GM23338 (cell line): ENCODE measurements around the gene DST. TPM values are rescaled to one million over a fixed set of nuclear protein-coding genes. Genes with fewer than 3 reads are reported as not detected.

Source experiments
- ATAC-seq: fragments of 200-7000 bp; cut with Tn5 transposase; 3 replicates; pipeline ENCODE4 v1.9.1; 2020
- DNase-seq: peaks from one replicate; pipeline ENCODE4 v3.0.0-alpha.2; 2015; ENCODE audit warnings: low spot score
- H2AFZ ChIP-seq: fragments of 200-600 bp; sonication (generic); 2 replicates; pipeline ENCODE4 v1.8.0; 2016; ENCODE audit warnings: antibody characterized with exemption, mild to moderate bottlenecking, moderate library complexity
- H3F3A ChIP-seq: fragments of 200-600 bp; sonication (generic); replicated peaks from 2 replicates; pipeline ENCODE4 v1.8.0; 2017; ENCODE audit warnings: antibody characterized with exemption, mixed run types, low read depth
- H3K27ac ChIP-seq: fragments of 200-600 bp; sonication (generic); 2 replicates; pipeline ENCODE4 v1.6.1; 2016; ENCODE audit warnings: low read depth
- H3K27me3 ChIP-seq: fragments of 200-600 bp; sonication (generic); 2 replicates; pipeline ENCODE4 v1.8.0; 2016; ENCODE audit warnings: mild to moderate bottlenecking, mixed run types, moderate library complexity; ENCODE audit not compliant: insufficient read depth
- H3K36me3 ChIP-seq: fragments of 200-600 bp; sonication (generic); 2 replicates; pipeline ENCODE4 v1.8.0; 2016; ENCODE audit warnings: mild to moderate bottlenecking; ENCODE audit not compliant: insufficient read depth
- H3K4me1 ChIP-seq: fragments of 200-600 bp; sonication (generic); 2 replicates; pipeline ENCODE4 v1.8.0; 2016; ENCODE audit warnings: mild to moderate bottlenecking, moderate library complexity; ENCODE audit not compliant: insufficient read depth
- H3K4me2 ChIP-seq: fragments of 200-600 bp; sonication (generic); 2 replicates; pipeline ENCODE4 v1.7.1; 2017; ENCODE audit warnings: mixed run types
- H3K4me3 ChIP-seq: fragments of 200-600 bp; sonication (generic); 2 replicates; pipeline ENCODE4 v1.6.1; 2016; ENCODE audit warnings: mixed run types
- H3K79me2 ChIP-seq: fragments of 200-600 bp; sonication (generic); replicated peaks from 2 replicates; pipeline ENCODE4 v1.8.0; 2017; ENCODE audit warnings: mild to moderate bottlenecking; ENCODE audit not compliant: insufficient read depth
- H3K9me2 ChIP-seq: fragments of 200-600 bp; sonication (generic); 2 replicates; pipeline ENCODE4 v1.8.0; 2017; ENCODE audit not compliant: insufficient read depth
- H4K20me1 ChIP-seq: fragments of 200-600 bp; sonication (generic); replicated peaks from 2 replicates; pipeline ENCODE4 v1.8.0; 2017; ENCODE audit warnings: mild to moderate bottlenecking; ENCODE audit not compliant: insufficient read depth
- H3K27ac Mint-ChIP-seq: 2 replicates; pipeline ENCODE4 v1.8.0; 2020; ENCODE audit warnings: inconsistent platforms, mild to moderate bottlenecking, moderate library complexity, mixed read lengths
- H3K27me3 Mint-ChIP-seq: 3 replicates; pipeline ENCODE4 v1.8.0; 2022; ENCODE audit warnings: low read depth, mild to moderate bottlenecking, moderate library complexity, mixed read lengths, inconsistent platforms; ENCODE audit not compliant: insufficient read depth, poor library complexity
- H3K36me3 Mint-ChIP-seq: 3 replicates; pipeline ENCODE4 v1.8.0; 2021; ENCODE audit warnings: low read depth, mild to moderate bottlenecking, inconsistent platforms, moderate library complexity, mixed read lengths
- H3K4me1 Mint-ChIP-seq: 3 replicates; pipeline ENCODE4 v1.8.0; 2020; ENCODE audit warnings: mild to moderate bottlenecking, inconsistent platforms, mixed read lengths
- H3K4me3 Mint-ChIP-seq: 3 replicates; pipeline ENCODE4 v1.8.0; 2021; ENCODE audit warnings: moderate library complexity, mild to moderate bottlenecking, inconsistent platforms, mixed read lengths
- H3K9me3 Mint-ChIP-seq: 3 replicates; pipeline ENCODE4 v1.8.0; 2020; ENCODE audit warnings: moderate library complexity, mild to moderate bottlenecking, inconsistent platforms, mixed read lengths
- CREB1 ChIP-seq: fragments of 250-450 bp; sonication (Bioruptor Pico); IDR thresholded peaks from 2 replicates; pipeline ENCODE4 v1.5.0; 2020; ENCODE audit warnings: low read depth, mild to moderate bottlenecking, moderate library complexity
- CTCF ChIP-seq, 2 experiments: fragments of 200-600 bp in 1 of 2; sonication (generic) in 1 of 2; conservative IDR thresholded peaks; 2 replicates each; pipeline versions ENCODE4 v1.5.1 to v1.6.1; 2016 to 2017; ENCODE audit warnings: antibody characterized with exemption in 2 of 2, low read depth in 2 of 2, mild to moderate bottlenecking in 2 of 2, moderate library complexity in 1 of 2
- ETS1 ChIP-seq: IDR thresholded peaks from 2 replicates; pipeline ENCODE4 v1.6.1; 2016; ENCODE audit warnings: antibody characterized with exemption
- EZH2 ChIP-seq: fragments of 200-600 bp; sonication (generic); IDR thresholded peaks from one replicate; pipeline ENCODE4 v1.8.0; 2017; ENCODE audit warnings: antibody characterized with exemption, mild to moderate bottlenecking, low read depth; ENCODE audit not compliant: unreplicated experiment
- EZH2phosphoT487 ChIP-seq: fragments of 200-600 bp; sonication (generic); IDR thresholded peaks from one replicate; pipeline ENCODE4 v1.8.1; 2018; ENCODE audit warnings: antibody characterized with exemption; ENCODE audit not compliant: unreplicated experiment
- JUNB ChIP-seq: IDR thresholded peaks from one replicate; pipeline ENCODE4 v1.6.1; 2016; ENCODE audit warnings: antibody characterized with exemption; ENCODE audit not compliant: unreplicated experiment
- NANOG ChIP-seq: IDR thresholded peaks from 2 replicates; pipeline ENCODE4 v1.6.1; 2016; ENCODE audit warnings: antibody characterized with exemption, borderline replicate concordance
- POLR2AphosphoS5 ChIP-seq: IDR thresholded peaks from 2 replicates; pipeline ENCODE4 v1.6.1; 2016; ENCODE audit warnings: antibody characterized with exemption, low read depth
- REST ChIP-seq: IDR thresholded peaks from one replicate; pipeline ENCODE4 v1.6.1; 2018; ENCODE audit warnings: antibody characterized with exemption; ENCODE audit not compliant: unreplicated experiment
- STAT1 ChIP-seq: IDR thresholded peaks from one replicate; pipeline ENCODE4 v1.6.1; 2016; ENCODE audit warnings: antibody characterized with exemption; ENCODE audit not compliant: unreplicated experiment
- ZNF114 ChIP-seq: fragments of 250-450 bp; sonication (Bioruptor Pico); IDR thresholded peaks from 2 replicates; pipeline ENCODE4 v1.5.0; 2020; ENCODE audit warnings: mild to moderate bottlenecking, moderate library complexity
- ZNF331 ChIP-seq: fragments of 250-450 bp; sonication (Bioruptor Pico); IDR thresholded peaks from 2 replicates; pipeline ENCODE4 v1.5.0; 2020; ENCODE audit warnings: low read depth, mild to moderate bottlenecking, moderate library complexity
- ZNF462 ChIP-seq: fragments of 250-450 bp; sonication (Bioruptor Pico); IDR thresholded peaks from 2 replicates; pipeline ENCODE4 v1.5.0; 2020; ENCODE audit warnings: mild to moderate bottlenecking, moderate library complexity
- polyA plus RNA-seq: library from polyadenylated mRNA; unstranded; fragments of >200 nt; fragmentation: Nextera tagmentation; extraction: Ambion mirVana; gene quantifications from 2 replicates; pipeline ENCODE4 v1.2.1, GENCODE V29; 2016
- total RNA-seq: library from RNA; depleted of rRNA; stranded (reverse); fragments of >200 nt; shearing (Covaris generic); gene quantifications from 2 replicates; pipeline ENCODE4 v1.2.3, GENCODE V29; 2014

The DST gene
- total and polyA plus RNA-seq, 2 experiments from 2014 or later = 88.7 to 188 TPM

- DNase-seq (no peak), ATAC-seq (no peak)
- H4K20me1 ChIP-seq = no peaks in the 10 kb centered on the region
- no peaks in the 10 kb centered on the region for H3K4me1 ChIP-seq
- TF ChIP-seq REST (no peak), EZH2 (no peak), JUNB (no peak), CREB1 (no peak), ZNF331 (CRISPR knock-in tag) (no peak), STAT1 (no peak), CTCF (conservative IDR thresholded peaks at IDR 0.05; ENCODE audit: low read depth in 2 of 2) (no peak), ZNF462 (no peak), ZNF114 (CRISPR knock-in tag) (no peak), EZH2phosphoT487 (no peak), POLR2AphosphoS5 (no peak), ETS1 (no peak), NANOG (no peak)
- no peaks in the 10 kb centered on the region for H3K9me2 ChIP-seq
- Mint-ChIP-seq H3K27me3 (no peaks in the 10 kb centered on the region), H3K4me1 (no peaks in the 10 kb centered on the region), H3K9me3 (no peaks in the 10 kb centered on the region), H3K4me3 (no peak overlapping the region), H3K36me3 (peaks cover 32% of the 10 kb centered on the region), H3K27ac (no peak overlapping the region)
- H3K79me2 ChIP-seq = no peaks in the 10 kb centered on the region
- no peak overlapping the region for H3K4me2 ChIP-seq
- no peak overlapping the region for H3K4me3 ChIP-seq
- H3K36me3 ChIP-seq = peaks cover 7% of the 10 kb centered on the region
- no peaks in the 10 kb centered on the region for H3K27me3 ChIP-seq
- H2AFZ ChIP-seq = no peak overlapping the region
- no peak overlapping the region for H3K27ac ChIP-seq
- H3F3A ChIP-seq = no peaks in the 10 kb centered on the region
These were observed 151.7 kb downstream of the DST start for GRCh38 chr6:56490993-56491392.
